GM12878 (cell line): Measurements from ENCODE around the gene MR1. TPM values are rescaled to one million over a fixed set of nuclear protein-coding genes. Genes with fewer than 3 reads are reported as not detected.

Experiments
- ASH2L ChIP-seq: fragments of 300-600, 200-600 bp; sonication (generic); IDR thresholded peaks from 2 replicates; pipeline ENCODE4 v1.6.1; 2017; ENCODE audit warnings: low read depth, mild to moderate bottlenecking, borderline replicate concordance
- ATF3 ChIP-seq: IDR thresholded peaks from 2 replicates; pipeline ENCODE4 v1.6.1; 2011; ENCODE audit warnings: low read depth, mild to moderate bottlenecking, low read length, moderate library complexity, borderline replicate concordance; ENCODE audit errors: extremely low read depth
- BCL11A ChIP-seq: IDR thresholded peaks from 2 replicates; pipeline ENCODE4 v1.6.1; 2011; ENCODE audit warnings: low read depth, low read length
- GATAD2B ChIP-seq: fragments of 450-650 bp; conservative IDR thresholded peaks from 2 replicates; pipeline ENCODE4 v1.6.1; 2017; ENCODE audit warnings: low read depth, mild to moderate bottlenecking, moderate library complexity
- HDGF ChIP-seq: fragments of 450-650 bp; IDR thresholded peaks from 2 replicates; pipeline ENCODE4 v1.6.1; 2016; ENCODE audit warnings: antibody characterized with exemption
- JUNB ChIP-seq: IDR thresholded peaks from 2 replicates; pipeline ENCODE4 v1.6.1; 2016; ENCODE audit warnings: antibody characterized with exemption, mild to moderate bottlenecking
- JUND ChIP-seq: IDR thresholded peaks from 2 replicates; pipeline ENCODE4 v1.6.1; 2012; ENCODE audit warnings: low read depth, mild to moderate bottlenecking, low read length, improper control_type of control experiment, moderate library complexity
- MLLT1 ChIP-seq: fragments of 450-650 bp; IDR thresholded peaks from 2 replicates; pipeline ENCODE4 v1.6.1; 2016; ENCODE audit warnings: mild to moderate bottlenecking
- NFIC ChIP-seq: IDR thresholded peaks from 2 replicates; pipeline ENCODE4 v1.6.1; 2012; ENCODE audit warnings: low read depth, mild to moderate bottlenecking, inconsistent platforms, low read length, moderate library complexity
- SMAD1 ChIP-seq: fragments of 450-650 bp; IDR thresholded peaks from 2 replicates; pipeline ENCODE4 v1.6.1; 2018; ENCODE audit warnings: mild to moderate bottlenecking, low read depth; ENCODE audit not compliant: partially characterized antibody
- SREBF2 ChIP-seq: IDR thresholded peaks from 2 replicates; pipeline ENCODE4 v1.6.1; 2012; ENCODE audit warnings: mild to moderate bottlenecking, low read length
- SUZ12 ChIP-seq: fragments of 200-600 bp; sonication (generic); IDR thresholded peaks from one replicate; pipeline ENCODE4 v1.6.1; 2018; ENCODE audit warnings: antibody characterized with exemption, mild to moderate bottlenecking; ENCODE audit not compliant: unreplicated experiment
- TARDBP ChIP-seq: IDR thresholded peaks from 2 replicates; pipeline ENCODE4 v1.6.1; 2016; ENCODE audit warnings: borderline replicate concordance
- TBL1XR1 ChIP-seq: IDR thresholded peaks from 2 replicates; pipeline ENCODE4 v1.6.1; 2012; ENCODE audit warnings: low read depth, low read length, improper control_type of control experiment
- USF1 ChIP-seq: IDR thresholded peaks from 2 replicates; pipeline ENCODE4 v1.6.1; 2011; ENCODE audit warnings: borderline replicate concordance, low read depth, mild to moderate bottlenecking, moderate library complexity, mixed read lengths, low read length; ENCODE audit not compliant: insufficient read depth; ENCODE audit errors: extremely low read length
- ZNF217 ChIP-seq: fragments of 450-650 bp; IDR thresholded peaks from 2 replicates; pipeline ENCODE4 v1.6.1; 2017; ENCODE audit warnings: antibody characterized with exemption, mild to moderate bottlenecking
- ZNF592 ChIP-seq: fragments of 450-650 bp; IDR thresholded peaks from 2 replicates; pipeline ENCODE4 v1.6.1; 2017; ENCODE audit warnings: mild to moderate bottlenecking, moderate library complexity
- polyA plus RNA-seq, 11 experiments: library from polyadenylated mRNA; depleted of rRNA in 4 of 11; unstranded in 6 of 11; stranded (reverse) in 5 of 11; fragments of >200 nt; fragmentation: Nextera tagmentation in 4 of 11; fragmentation: Illumina TruSeq in 1 of 11; extraction: Ambion mirVana in 4 of 11; extraction: Trizol in 1 of 11; gene quantifications; 1 replicate in 1 of 11; 2 replicates in 10 of 11; pipeline versions ENCODE4 v1.2.1 to v1.2.3, GENCODE V29; 2011 to 2016; ENCODE audit warnings: inconsistent platforms in 2 of 11, missing spikeins in 2 of 11, low read depth in 1 of 11
- total RNA-seq, 4 experiments: library from RNA; depleted of rRNA in 3 of 4; stranded (reverse); fragments of >200 nt in 3 of 4; fragmentation: Illumina TruSeq in 1 of 4; extraction: Trizol in 1 of 4; gene quantifications; 2 replicates each; pipeline versions ENCODE4 v1.2.1 to v1.2.3, GENCODE V29; 2013 to 2021

Gene MR1
- total and polyA plus RNA-seq, 10 of the 15 experiments (the other 5 are each of a cell fraction or from before 2014, with no cell fraction given) = 24.7 to 65.9 (median 30.9) TPM

- TF ChIP-seq BCL11A (peak; percentile 29), SREBF2 (no peak), SUZ12 (no peak), HDGF (peak; percentile 80), ATF3 (no peak), JUND (no peak), GATAD2B (no peak; the same call in 1 of the 2 replicates), USF1 (no peak), NFIC (peak; percentile 58; the same call in 1 of the 2 replicates), SMAD1 (no peak), MLLT1 (peak; percentile 96), TARDBP (no peak; the same call in 1 of the 2 replicates), ASH2L (no peak), ZNF592 (no peak), ZNF217 (no peak), TBL1XR1 (peak; percentile 79), JUNB (no peak)
- TF ChIP-seq, all 136 proteins: peak for 51
Measured at GRCh38 chr1:181089676-181090544, 56.1 kb downstream of the MR1 start (continued).
